Skeletal muscle tissue (tissue), 4 donors: ENCODE data around the gene EIF4A2. TPM values are rescaled to one million over a fixed set of nuclear protein-coding genes. Genes with fewer than 3 reads are reported as not detected.
A peak's percentile ranks its signal among the peaks of the same experiment; 100 is the strongest.

ENCODE experiments used
- H3K27ac ChIP-seq: one replicate; pipeline ENCODE4 v1.7.0; 2013; ENCODE audit warnings: mild to moderate bottlenecking, low read depth, low read length, inconsistent platforms
- H3K27me3 ChIP-seq, 3 donors: one replicate each; pipeline ENCODE4 v1.7.0; 2013; ENCODE audit warnings: low read length in 3 of 3; ENCODE audit not compliant: control insufficient read depth in 3 of 3, insufficient read depth in 3 of 3
- H3K36me3 ChIP-seq, 3 donors: one replicate each; pipeline ENCODE4 v1.7.0; 2013; ENCODE audit warnings: low read length in 3 of 3; ENCODE audit not compliant: control insufficient read depth in 3 of 3, insufficient read depth in 3 of 3
- H3K4me1 ChIP-seq, 3 donors: one replicate each; pipeline ENCODE4 v1.7.0; 2013; ENCODE audit warnings: low read length in 3 of 3, mild to moderate bottlenecking in 3 of 3; ENCODE audit not compliant: control insufficient read depth in 3 of 3, insufficient read depth in 3 of 3
- H3K4me3 ChIP-seq, 3 donors: one replicate each; pipeline ENCODE4 v1.7.0; 2013; ENCODE audit warnings: low read length in 3 of 3
- H3K9ac ChIP-seq, 3 donors: one replicate each; pipeline ENCODE4 v1.7.0; 2013; ENCODE audit warnings: low read length in 3 of 3, mild to moderate bottlenecking in 3 of 3, moderate library complexity in 2 of 3, low read depth in 1 of 3
- H3K9me3 ChIP-seq, 3 donors: one replicate each; pipeline ENCODE4 v1.7.0; 2013; ENCODE audit warnings: low read length in 3 of 3; ENCODE audit not compliant: control insufficient read depth in 3 of 3
- total RNA-seq: library from RNA; depleted of rRNA; stranded (reverse); fragments of >200 nt; gene quantifications from one replicate; pipeline ENCODE4 v1.2.3, GENCODE V29; 2014
- donor health status: Osteomylitis.

EIF4A2 gene
- total RNA-seq, 1 donor from 2014 or later = 795 TPM

- H3K9ac ChIP-seq = peak overlapping the region; percentile 98 to 100 (median 99)
- H3K27ac ChIP-seq = peak overlapping the region; percentile 100
- H3K27me3 ChIP-seq = no peaks in the 10 kb centered on the region
- H3K4me3 ChIP-seq = peak overlapping the region; percentile 91 to 100 (median 100)
- H3K9me3 ChIP-seq = no peaks in the 10 kb centered on the region
- peaks cover 31 to 42% (median 32%) of the 10 kb centered on the region in 3 donors for H3K4me1 ChIP-seq
- peaks cover 49 to 57% (median 52%) of the 10 kb centered on the region in 3 donors for H3K36me3 ChIP-seq
Measured at GRCh38 chr3:186784820-186785494, 1.6 kb downstream of the EIF4A2 start.

DNA sequence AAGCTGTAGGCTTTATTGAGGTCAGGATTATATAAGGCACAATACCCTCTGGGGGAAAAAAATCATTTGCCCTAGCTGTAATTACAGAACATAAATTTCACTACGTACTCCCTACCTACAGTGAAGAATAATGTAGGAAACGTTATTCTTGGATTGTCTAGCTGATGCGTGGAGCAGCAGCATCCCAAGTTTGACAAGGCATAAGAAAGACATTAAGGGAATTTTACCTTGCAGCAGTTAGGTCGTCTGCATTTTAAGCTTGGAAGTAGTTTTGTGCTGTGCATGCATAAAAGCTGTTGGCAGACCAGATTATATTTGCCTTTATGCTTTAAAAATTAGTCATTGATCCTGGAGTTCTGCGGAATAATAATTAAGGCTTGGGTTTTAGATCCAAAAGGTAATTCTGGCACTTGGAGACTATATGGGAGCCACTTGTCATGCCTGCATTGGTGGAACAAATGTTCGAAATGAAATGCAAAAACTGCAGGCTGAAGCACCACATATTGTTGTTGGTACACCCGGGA lies 2.2 kb downstream of the EIF4A2 start:
- H3K36me3 ChIP-seq = peaks cover 52 to 63% (median 54%) of the 10 kb centered on the region in 3 donors
- H3K9ac ChIP-seq = peak overlapping the region; percentile 25 to 100 (median 58)

DNA sequence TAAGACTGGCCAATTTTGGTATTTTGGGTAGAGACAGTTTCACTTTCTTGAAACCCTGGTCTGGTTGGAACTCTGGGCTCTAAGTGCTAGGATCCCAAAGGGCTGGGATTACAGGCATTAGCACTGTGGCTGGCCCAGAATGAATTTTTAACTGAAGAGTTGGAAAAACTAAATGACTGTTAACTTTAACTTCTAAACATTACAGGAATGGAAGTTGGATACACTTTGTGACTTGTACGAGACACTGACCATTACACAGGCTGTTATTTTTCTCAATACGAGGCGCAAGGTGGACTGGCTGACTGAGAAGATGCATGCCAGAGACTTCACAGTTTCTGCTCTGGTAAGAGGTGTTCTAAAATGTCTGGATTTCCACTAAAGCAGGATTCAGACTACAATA lies 3.5 kb downstream of the EIF4A2 start:
- Histone ChIP-seq H3K36me3 (peaks cover 52 to 63% (median 55%) of the 10 kb centered on the region in 3 donors), H3K27ac (no peak overlapping the region), H3K9ac (peak overlapping the region in 1 of 3 donors; percentile 52), H3K4me3 (no peak overlapping the region), H3K9me3 (no peaks in the 10 kb centered on the region), H3K4me1 (peaks cover 31 to 42% (median 32%) of the 10 kb centered on the region in 3 donors), H3K27me3 (no peaks in the 10 kb centered on the region)

More for the DNA sequence above, 2.2 kb downstream of the EIF4A2 start:
- H3K9me3 ChIP-seq = no peaks in the 10 kb centered on the region
- peak overlapping the region; percentile 91 to 100 (median 100) for H3K4me3 ChIP-seq
- no peaks in the 10 kb centered on the region for H3K27me3 ChIP-seq
- H3K4me1 ChIP-seq = peaks cover 31 to 42% (median 32%) of the 10 kb centered on the region in 3 donors
- no peak overlapping the region for H3K27ac ChIP-seq

DNA sequence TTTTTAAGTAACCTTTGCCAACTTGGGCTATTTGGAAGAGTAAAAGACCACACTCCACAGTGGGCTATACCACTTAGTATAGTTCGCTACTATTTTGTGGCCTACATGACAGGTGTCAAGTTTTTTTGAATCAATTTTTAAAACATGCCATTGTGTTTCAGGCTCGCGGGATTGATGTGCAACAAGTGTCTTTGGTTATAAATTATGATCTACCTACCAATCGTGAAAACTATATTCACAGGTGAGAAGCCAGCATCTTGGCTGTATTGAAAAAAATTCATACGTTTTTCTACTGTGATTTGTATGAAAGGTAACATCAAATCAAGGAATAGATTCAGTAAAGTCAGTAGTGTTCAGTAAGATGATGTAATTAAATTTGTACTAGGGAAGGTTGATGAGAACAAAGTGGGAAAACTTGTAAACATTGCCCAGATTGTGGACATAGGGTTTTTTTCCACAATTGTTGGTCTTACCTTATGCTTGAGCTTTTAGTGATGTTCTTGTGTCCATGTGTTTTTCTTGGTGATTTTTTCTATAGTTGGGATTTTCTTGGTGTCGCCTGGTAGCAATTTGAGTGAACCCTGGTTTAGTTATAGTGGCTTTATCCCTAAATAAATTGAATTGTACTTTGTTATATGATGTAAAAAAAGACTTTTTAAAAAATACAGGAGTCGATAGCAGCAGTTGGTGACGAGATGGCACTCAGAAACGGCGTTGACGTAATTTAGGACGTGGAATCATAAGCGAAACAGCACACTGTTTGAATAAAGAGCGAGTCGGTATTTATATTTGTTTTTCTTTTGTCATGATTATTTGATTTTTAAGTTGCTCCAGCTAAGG lies 4.5 kb downstream of the EIF4A2 start:
- no peak overlapping the region for H3K9ac ChIP-seq
- H3K4me1 ChIP-seq = peaks cover 31 to 42% (median 32%) of the 10 kb centered on the region in 3 donors
- H3K9me3 ChIP-seq = no peaks in the 10 kb centered on the region
- H3K27me3 ChIP-seq = no peaks in the 10 kb centered on the region
- no peak overlapping the region for H3K27ac ChIP-seq
- peaks cover 52 to 68% (median 57%) of the 10 kb centered on the region in 3 donors for H3K36me3 ChIP-seq
- H3K4me3 ChIP-seq = no peak overlapping the region

- peaks cover 52 to 68% (median 57%) of the 10 kb centered on the region in 3 donors for H3K36me3 ChIP-seq
- no peak overlapping the region for H3K9ac ChIP-seq
- no peak overlapping the region for H3K27ac ChIP-seq
- H3K4me3 ChIP-seq = no peak overlapping the region
- no peaks in the 10 kb centered on the region for H3K27me3 ChIP-seq
- no peaks in the 10 kb centered on the region for H3K9me3 ChIP-seq
- peaks cover 31 to 42% (median 32%) of the 10 kb centered on the region in 3 donors for H3K4me1 ChIP-seq
Measured at GRCh38 chr3:186788482-186789370, 5.3 kb downstream of the EIF4A2 start.

- peaks cover 42 to 68% (median 60%) of the 10 kb centered on the region in 3 donors for H3K36me3 ChIP-seq
- no peak overlapping the region for H3K27ac ChIP-seq
- H3K9ac ChIP-seq = no peak overlapping the region
- H3K4me3 ChIP-seq = no peak overlapping the region
- peaks cover 30 to 36% (median 32%) of the 10 kb centered on the region in 3 donors for H3K4me1 ChIP-seq
- H3K9me3 ChIP-seq = no peaks in the 10 kb centered on the region
- H3K27me3 ChIP-seq = no peaks in the 10 kb centered on the region
Measured at GRCh38 chr3:186789554-186790260, 6.3 kb downstream of the EIF4A2 start.

DNA sequence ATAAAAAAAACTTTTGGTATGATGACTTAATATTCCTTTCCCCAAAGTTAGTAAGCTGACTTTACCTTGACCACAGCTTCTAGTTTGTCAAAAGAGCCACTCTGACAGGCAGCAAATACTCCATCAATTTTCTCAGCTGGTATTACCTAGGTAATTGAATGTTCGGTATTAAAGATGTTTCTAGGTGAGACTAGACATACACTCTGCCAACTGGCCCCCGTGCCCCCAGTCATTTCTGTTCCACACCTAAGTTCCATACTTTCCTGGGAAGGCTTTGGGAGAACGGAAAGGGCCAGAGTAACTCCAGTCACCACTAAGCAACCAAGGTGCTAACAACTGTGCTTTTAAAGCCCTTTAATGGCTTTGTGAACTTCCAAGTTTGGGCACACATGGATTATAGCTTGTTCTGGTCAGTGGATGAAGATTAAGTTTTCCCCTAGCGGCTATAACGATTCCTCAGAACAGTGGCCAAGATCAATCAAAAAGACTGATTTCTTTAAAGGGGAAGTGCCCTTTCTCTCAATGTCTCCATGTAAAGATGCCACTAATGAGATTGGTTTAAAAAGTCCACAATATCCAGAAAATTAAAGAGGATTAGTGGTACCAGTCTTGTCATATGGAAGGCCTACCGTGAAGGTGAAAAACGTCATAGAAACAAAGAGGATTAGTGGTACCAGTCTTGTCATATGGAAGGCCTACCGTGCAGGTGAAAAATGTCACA lies 7.0 kb downstream of the EIF4A2 start:
- Histone ChIP-seq H3K9ac (no peak overlapping the region), H3K36me3 (peaks cover 35 to 62% (median 53%) of the 10 kb centered on the region in 3 donors), H3K4me3 (no peak overlapping the region), H3K9me3 (no peaks in the 10 kb centered on the region), H3K4me1 (peaks cover 23 to 29% (median 24%) of the 10 kb centered on the region in 3 donors), H3K27ac (no peak overlapping the region), H3K27me3 (no peaks in the 10 kb centered on the region)

- Histone ChIP-seq H3K36me3 (peaks cover 5 to 29% (median 27%) of the 10 kb centered on the region in 3 donors), H3K4me1 (no peaks in the 10 kb centered on the region), H3K27ac (no peak overlapping the region), H3K9me3 (no peaks in the 10 kb centered on the region), H3K9ac (no peak overlapping the region), H3K4me3 (no peak overlapping the region), H3K27me3 (no peaks in the 10 kb centered on the region)
Measured at GRCh38 chr3:186798239-186798874, 15.0 kb downstream of the EIF4A2 start.
